ENCODE results near the gene ZNF485.

DNA sequence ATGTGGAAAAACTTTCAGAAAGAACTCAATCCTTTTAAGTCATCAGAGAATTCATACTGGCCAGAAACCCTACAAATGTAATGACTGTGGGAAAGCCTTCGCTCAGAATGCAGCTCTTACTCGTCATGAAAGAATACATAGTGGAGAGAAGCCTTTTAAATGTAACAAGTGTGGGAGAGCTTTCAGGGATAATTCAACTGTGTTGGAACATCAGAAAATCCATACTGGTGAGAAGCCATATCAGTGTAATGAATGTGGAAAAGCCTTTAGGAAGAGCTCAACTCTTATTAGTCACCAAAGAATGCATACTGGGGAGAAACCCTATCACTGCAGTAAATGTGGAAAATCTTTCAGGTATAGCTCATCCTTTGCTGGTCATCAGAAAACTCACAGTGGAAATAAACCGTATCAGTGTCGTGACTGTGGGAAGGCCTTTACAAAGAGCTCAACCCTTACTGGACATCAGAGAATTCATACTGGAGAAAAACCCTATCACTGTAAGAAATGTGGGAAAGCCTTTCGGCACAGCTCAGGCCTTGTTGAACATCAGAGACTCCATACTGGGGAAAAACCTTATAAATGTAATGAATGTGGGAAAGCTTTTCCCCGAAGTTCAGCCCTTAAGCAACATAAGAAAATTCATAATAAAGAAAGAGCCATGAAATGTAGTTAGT, 10.6 kb downstream of the ZNF485 start:
- TF ChIP-seq, protein P1, sequence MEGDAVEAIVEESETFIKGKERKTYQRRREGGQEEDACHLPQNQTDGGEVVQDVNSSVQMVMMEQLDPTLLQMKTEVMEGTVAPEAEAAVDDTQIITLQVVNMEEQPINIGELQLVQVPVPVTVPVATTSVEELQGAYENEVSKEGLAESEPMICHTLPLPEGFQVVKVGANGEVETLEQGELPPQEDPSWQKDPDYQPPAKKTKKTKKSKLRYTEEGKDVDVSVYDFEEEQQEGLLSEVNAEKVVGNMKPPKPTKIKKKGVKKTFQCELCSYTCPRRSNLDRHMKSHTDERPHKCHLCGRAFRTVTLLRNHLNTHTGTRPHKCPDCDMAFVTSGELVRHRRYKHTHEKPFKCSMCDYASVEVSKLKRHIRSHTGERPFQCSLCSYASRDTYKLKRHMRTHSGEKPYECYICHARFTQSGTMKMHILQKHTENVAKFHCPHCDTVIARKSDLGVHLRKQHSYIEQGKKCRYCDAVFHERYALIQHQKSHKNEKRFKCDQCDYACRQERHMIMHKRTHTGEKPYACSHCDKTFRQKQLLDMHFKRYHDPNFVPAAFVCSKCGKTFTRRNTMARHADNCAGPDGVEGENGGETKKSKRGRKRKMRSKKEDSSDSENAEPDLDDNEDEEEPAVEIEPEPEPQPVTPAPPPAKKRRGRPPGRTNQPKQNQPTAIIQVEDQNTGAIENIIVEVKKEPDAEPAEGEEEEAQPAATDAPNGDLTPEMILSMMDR (IDR thresholded peaks at IDR 0.05; ENCODE audit: low read depth, low read length): no peak
- TF ChIP-seq POLR2A (IDR thresholded peaks at IDR 0.05; ENCODE audit: extremely low read depth, insufficient read length) (no peak), MYC (IDR thresholded peaks at IDR 0.05; ENCODE audit: low read depth, low read length) (no peak)
- TF ChIP-seq, protein P2, sequence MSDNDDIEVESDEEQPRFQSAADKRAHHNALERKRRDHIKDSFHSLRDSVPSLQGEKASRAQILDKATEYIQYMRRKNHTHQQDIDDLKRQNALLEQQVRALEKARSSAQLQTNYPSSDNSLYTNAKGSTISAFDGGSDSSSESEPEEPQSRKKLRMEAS (IDR thresholded peaks at IDR 0.05; ENCODE audit: low read depth, low read length): no peak

Measured in NB4 (cell line).